Fibroblast of the conjunctiva (primary cell): ENCODE results near the gene LRRC66.

Experiments used
- DNase-seq: peaks from one replicate; pipeline ENCODE4 v3.0.0-alpha.2; 2010; ENCODE audit warnings: low read depth

Gene LRRC66

DNA sequence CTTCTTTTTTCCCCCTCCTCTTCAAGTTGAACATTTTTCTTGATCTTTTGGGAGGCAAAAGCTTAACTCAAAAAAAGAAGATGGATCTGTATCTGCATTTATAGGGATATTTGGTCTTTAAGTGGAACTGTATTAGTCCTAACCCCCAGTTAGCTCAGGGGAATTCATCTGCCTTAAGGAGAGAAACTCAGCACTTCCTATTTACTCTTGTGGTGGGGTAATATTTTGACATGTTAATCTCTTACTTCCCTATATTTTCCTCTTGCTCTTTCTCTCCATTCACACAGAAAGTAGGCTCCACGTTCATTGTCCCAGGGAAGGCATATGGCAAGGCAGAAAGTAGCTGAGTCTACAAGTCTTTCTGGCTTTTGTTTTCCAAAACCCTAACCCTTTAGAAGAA is 5.3 kb downstream of the LRRC66 start:
- DNase-seq, result no peak

DNA sequence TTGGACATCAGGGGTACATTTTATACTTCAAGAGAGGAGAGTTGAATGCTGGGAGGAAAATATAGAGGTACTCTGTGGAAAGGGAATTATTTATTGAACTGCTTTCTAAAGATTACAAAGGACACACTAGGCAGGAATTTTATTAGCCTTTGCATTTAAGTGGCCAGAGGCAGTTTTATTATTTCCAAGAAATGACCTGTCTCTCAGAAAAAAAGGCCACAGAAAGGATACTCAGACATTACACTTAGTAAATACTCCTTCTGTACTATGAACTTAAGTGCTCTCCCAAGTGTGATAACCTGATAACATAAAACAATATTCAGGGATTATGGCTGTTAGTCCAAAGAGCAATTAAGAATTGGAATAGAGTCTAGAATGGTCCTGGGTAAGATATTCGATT is 7.5 kb downstream of the LRRC66 start:
- DNase-seq, result no peak

DNA sequence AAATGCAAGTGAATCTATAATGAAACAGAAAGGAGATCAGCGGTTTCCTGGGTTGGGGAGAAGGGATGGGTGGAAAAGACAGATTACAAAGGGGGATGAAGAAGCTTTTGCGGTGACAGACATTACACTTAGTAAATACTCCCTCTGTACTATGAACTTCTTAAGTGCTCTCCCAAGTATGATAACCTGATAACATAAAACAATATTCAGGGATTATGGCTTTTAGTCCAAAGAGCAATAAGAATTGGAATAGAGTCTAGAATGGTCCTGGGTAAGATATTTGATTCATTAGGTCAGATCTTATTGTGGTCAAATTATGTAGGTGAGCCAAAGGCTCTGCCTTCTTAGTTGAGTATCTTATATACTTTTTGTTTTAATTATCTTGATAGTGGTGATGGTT is 9.2 kb downstream of the LRRC66 start:
- DNase-seq, result no peak

DNA sequence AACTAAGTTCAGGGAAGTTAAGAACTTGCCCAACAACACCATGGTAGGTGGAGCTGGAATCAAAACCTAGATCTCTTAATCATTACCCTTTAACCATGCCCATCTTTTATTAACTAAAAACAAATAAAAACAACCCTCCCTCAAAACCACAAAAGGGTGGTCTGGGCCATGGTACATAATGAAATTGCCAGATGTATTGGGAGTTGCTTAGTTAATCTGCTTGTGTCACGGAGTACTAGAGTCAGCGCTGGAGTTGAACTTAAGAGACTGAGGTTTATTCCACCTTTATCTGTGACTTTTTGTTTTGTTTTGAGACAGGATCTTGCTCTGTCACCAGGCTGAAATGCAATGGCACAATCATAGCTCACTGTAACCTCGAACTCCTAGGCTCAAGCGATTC is 13.3 kb downstream of the LRRC66 start:
- DNase-seq, result no peak

DNA sequence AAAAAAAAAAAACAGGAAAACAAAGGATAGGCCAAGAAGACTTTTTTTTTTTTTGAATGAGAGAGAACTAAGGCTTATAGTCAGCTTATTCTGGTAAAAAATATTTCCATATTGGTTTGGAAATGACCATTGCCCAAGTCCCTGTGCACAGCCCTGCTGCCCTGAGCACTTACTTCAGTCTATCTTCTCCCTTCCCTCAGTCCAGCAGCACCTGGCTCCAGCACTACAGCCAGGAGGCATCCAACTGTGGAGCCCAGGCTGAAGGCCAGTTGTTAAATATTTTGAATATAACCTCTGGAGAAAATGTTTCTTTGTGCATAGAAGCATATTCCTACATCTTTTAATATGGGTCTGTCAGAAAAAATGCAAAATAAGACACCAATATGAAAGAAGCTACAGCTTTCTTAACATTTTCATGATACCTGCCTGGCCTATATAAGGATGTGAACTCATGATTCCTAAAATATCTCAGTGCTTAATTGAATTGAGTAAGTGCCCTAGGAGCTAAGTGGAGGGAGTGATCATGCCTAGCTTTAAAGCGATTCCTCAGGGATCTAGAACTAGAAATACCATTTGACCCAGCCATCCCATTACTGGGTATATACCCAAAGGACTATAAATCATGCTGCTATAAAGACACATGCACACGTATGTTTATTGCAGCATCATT is 14.4 kb downstream of the LRRC66 start:
- DNase-seq, result no peak

DNA sequence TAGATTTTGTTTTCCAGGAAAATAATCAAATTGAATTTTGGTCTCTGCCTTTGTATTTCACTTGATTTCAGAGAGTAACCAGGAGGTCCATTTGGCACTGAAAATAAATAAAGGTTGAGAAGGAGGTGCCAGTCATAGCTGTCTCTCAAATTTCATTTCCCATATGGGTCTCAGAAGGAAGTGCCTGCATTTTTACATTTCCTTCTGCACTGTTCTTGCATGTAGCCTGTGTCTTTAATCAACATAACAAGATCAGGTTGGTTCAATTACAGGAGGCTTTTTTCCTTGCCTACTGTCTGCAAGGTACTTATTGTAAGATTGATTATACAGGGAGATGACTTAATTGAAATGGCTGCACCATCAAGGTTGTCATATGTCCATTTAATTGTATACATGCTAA is 15.7 kb downstream of the LRRC66 start:
- no peak for DNase-seq

DNA sequence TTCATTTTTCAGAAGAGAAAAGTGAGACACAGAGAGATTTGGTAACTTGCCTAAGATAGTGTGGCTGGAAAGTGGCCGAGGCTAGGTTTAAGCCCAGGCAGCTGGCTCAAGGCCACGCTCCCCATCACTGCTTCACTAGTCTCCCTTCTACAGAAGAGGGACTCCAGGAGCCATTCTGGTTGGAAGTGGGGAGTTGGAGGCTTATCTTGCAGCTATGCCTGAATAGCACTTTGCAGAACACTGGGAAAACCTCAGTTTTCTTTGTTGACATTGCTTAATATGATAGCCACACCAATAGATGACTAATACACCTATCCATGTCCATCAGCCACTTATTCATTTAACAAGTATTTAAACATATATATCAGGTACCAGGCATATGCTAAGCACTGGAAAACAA is 18.5 kb downstream of the LRRC66 start:
- DNase-seq, result no peak

DNA sequence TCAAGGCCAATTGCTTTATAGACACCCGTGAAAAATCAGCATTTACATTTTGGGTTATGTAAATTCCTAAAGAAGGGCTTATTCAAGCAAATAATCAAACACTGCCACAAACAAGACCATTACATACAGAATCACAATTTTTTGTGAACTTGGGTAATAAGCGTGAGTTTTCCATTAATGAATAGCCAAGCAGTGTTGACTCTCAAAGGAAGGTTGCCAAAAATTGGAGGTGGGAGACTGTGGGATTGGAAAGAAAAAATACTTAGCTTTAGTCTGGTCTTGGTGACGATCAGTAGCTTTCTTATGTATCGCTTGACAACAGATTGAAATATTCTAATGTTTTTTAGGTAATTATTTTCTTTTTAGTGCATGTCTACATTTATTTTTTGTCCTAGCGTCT is 20.9 kb downstream of the LRRC66 start:
- DNase-seq, result no peak

DNA sequence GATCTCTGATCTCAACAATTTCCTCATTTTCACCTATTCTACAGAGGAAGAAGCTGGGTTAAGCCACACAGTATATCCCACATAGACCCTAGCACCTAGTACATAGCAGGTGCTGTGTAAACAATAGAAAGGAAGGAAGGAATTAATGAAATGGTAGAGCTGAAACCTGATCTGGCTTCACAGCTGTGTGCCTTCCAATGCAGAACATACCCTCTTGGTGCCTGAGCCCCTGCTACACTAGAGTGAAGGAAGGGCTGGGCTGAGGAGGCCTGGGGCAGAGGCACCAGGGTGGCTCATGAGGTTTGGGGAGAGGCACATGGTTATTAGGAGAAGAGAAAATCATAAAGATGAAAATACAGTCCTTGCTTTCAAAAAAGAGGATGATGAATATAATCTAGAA is 21.3 kb downstream of the LRRC66 start:
- DNase-seq, result no peak

DNA sequence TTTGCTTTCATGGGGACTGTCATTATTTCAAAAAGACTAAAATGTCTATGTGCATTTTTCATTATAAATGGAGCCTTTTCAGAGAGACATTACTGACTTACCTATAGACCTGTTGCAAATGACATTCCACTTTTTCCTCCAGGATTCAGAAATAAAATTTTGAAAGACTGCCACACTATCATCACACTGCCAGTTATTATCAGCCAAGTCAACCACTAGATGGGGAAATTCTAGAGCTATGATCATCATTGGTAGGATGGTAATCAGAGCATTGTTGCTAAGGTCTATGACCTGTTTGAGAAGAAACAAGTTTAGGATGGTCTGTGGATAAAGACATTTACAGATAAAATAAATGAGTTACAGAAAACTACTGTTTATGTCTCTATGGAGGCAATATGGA is 22.5 kb downstream of the LRRC66 start:
- no peak for DNase-seq

DNA sequence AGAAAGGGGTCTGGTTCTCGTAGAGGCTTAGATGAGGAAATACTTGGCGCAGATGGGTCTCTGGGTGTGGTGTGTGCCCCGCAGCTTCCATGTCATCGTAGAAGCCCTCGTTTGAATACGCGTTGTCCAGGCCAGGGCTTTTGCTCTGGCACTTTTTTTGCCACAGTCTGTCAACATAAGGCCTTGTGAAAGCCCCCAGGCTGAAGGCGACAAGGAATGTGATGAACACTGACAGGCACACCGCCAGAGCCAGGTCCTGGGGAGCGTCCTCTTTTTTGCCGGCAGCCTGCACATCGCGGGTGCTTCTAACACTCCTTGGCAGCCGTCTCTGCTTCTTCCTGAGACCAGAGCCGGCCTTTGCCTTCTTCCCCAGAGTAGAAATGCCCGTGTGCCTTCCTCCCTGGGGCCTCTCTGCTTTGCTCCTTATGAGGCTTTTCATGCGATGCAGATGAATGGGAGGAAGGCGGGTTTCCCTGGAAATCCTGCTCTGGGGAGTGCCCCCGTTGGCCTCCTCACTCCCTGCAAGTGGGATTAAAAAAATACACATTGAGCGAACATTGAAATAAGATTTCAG is 24.4 kb downstream of the LRRC66 start:
- DNase-seq, result no peak

DNA sequence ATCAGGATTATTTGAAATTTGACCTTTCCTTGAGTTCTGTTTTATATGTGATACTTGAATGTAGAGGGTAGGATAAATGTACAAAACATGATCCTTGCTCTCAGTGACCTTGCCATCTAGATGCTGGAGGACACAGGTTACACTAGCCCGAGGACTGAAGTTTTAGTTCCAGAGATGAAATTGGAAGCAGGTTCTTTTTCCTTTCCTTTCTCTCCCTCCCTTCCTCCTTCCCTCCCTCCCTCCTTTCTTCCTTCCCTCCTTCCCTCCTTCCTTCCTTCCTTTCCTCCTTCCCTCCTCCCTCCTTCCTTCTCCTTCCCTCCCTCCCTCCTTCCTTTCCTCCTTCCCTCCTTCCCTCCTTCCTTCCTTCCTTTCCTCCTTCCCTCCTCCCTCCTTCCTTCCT is 54.3 kb downstream of the LRRC66 start:
- no peak for DNase-seq

DNA sequence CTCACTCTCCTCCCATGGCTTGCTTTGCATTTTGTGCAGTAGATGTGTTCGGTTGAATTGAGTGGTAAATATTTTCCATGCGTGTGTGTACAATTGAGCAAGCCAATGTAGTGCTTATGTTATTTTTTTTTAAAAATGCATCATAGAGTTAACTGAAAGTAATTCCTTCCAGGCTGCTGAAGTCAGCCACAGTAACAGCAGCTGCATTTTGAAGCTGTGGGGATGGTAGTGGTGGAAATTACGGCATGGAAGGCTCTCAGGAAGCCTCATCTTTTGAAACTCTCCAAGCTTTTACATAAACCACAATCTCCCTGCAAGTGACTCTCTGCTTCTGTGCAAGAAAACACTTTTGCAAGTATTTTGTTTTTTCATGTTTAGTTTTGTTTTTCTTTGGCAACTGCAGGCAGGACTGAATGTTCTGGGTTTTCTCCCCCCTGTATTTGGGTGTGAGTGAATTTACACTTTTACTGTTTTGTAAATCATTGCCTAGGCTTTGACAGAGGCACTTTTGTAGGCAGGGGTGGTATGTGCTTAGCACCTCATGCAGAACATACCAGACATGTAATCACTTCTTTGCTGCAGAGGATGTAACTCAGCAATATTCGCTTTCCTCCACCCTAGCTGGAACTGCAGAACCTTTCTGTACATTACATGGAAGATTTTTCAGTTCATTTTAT is 56.2 kb downstream of the LRRC66 start:
- no peak for DNase-seq

DNA sequence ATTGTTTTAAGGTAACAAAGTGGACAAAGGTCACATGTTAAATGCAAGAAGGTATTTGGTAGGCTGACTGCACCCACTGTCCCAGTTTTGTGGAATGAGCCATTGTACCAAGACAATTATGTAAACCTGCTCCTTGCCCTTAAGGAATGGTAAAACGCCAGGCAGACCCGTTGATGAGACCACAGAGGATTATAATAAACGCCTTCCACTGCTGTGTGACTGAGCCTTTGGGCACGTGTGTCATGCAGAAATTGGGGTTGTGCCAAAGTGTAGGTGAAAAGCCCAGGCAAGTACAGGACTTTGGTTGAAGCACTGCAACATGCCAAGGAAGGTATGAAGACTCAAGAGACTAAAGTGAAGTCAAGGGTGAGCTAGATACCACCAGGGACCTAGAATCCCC is 59.7 kb downstream of the LRRC66 start:
- no peak for DNase-seq

DNA sequence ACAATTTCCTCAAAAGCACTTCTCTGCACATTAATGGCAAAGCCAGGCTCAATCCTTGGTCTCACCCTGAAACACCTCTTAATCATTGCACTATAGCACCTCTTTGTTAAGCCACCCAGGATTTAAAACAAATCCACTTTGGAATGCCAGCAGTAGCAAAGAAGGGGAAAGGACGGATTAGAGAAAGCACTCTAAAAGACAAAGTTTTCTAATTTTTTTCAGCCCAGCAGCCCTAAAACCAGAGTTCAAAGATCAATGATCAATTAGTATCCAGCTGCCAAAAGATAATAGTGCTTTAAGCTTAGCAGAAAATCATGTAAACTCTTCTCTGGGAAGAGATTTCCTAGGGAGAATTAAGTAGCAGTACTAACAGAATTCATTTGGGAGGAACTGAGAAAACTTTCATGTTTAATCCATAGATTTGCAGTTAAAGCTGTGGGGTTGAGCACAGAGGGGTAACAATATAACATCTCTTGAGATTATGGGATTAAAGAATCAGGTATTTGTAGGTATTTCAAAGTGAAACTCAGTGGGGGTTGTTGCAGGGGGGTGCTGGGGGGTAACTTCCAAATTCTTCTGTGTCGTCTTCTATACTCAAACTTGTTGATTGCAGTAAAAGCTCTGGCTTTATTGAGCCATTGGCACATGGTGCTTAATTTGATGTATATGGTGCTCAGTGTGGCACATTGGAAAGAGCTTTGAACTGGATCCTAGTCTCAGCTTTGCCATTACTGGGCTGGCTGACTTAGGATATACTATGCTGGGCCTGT is 61.8 kb downstream of the LRRC66 start:
- no peak for DNase-seq
